GM23338 (cell line): ENCODE results near the gene C11orf42. TPM values are rescaled to one million over a fixed set of nuclear protein-coding genes. Genes with fewer than 3 reads are reported as not detected.

Experiments
- ATAC-seq: fragments of 200-7000 bp; cut with Tn5 transposase; 3 replicates; pipeline ENCODE4 v1.9.1; 2020
- DNase-seq: peaks from one replicate; pipeline ENCODE4 v3.0.0-alpha.2; 2015; ENCODE audit warnings: low spot score
- H2AFZ ChIP-seq: fragments of 200-600 bp; sonication (generic); 2 replicates; pipeline ENCODE4 v1.8.0; 2016; ENCODE audit warnings: antibody characterized with exemption, mild to moderate bottlenecking, moderate library complexity
- H3F3A ChIP-seq: fragments of 200-600 bp; sonication (generic); replicated peaks from 2 replicates; pipeline ENCODE4 v1.8.0; 2017; ENCODE audit warnings: antibody characterized with exemption, mixed run types, low read depth
- H3K27ac ChIP-seq: fragments of 200-600 bp; sonication (generic); 2 replicates; pipeline ENCODE4 v1.6.1; 2016; ENCODE audit warnings: low read depth
- H3K27me3 ChIP-seq: fragments of 200-600 bp; sonication (generic); 2 replicates; pipeline ENCODE4 v1.8.0; 2016; ENCODE audit warnings: mild to moderate bottlenecking, mixed run types, moderate library complexity; ENCODE audit not compliant: insufficient read depth
- H3K36me3 ChIP-seq: fragments of 200-600 bp; sonication (generic); 2 replicates; pipeline ENCODE4 v1.8.0; 2016; ENCODE audit warnings: mild to moderate bottlenecking; ENCODE audit not compliant: insufficient read depth
- H3K4me1 ChIP-seq: fragments of 200-600 bp; sonication (generic); 2 replicates; pipeline ENCODE4 v1.8.0; 2016; ENCODE audit warnings: mild to moderate bottlenecking, moderate library complexity; ENCODE audit not compliant: insufficient read depth
- H3K4me2 ChIP-seq: fragments of 200-600 bp; sonication (generic); 2 replicates; pipeline ENCODE4 v1.7.1; 2017; ENCODE audit warnings: mixed run types
- H3K4me3 ChIP-seq: fragments of 200-600 bp; sonication (generic); 2 replicates; pipeline ENCODE4 v1.6.1; 2016; ENCODE audit warnings: mixed run types
- H3K79me2 ChIP-seq: fragments of 200-600 bp; sonication (generic); replicated peaks from 2 replicates; pipeline ENCODE4 v1.8.0; 2017; ENCODE audit warnings: mild to moderate bottlenecking; ENCODE audit not compliant: insufficient read depth
- H3K9me2 ChIP-seq: fragments of 200-600 bp; sonication (generic); 2 replicates; pipeline ENCODE4 v1.8.0; 2017; ENCODE audit not compliant: insufficient read depth
- H4K20me1 ChIP-seq: fragments of 200-600 bp; sonication (generic); replicated peaks from 2 replicates; pipeline ENCODE4 v1.8.0; 2017; ENCODE audit warnings: mild to moderate bottlenecking; ENCODE audit not compliant: insufficient read depth
- H3K27ac Mint-ChIP-seq: 2 replicates; pipeline ENCODE4 v1.8.0; 2020; ENCODE audit warnings: inconsistent platforms, mild to moderate bottlenecking, moderate library complexity, mixed read lengths
- H3K27me3 Mint-ChIP-seq: 3 replicates; pipeline ENCODE4 v1.8.0; 2022; ENCODE audit warnings: low read depth, mild to moderate bottlenecking, moderate library complexity, mixed read lengths, inconsistent platforms; ENCODE audit not compliant: insufficient read depth, poor library complexity
- H3K36me3 Mint-ChIP-seq: 3 replicates; pipeline ENCODE4 v1.8.0; 2021; ENCODE audit warnings: low read depth, mild to moderate bottlenecking, inconsistent platforms, moderate library complexity, mixed read lengths
- H3K4me1 Mint-ChIP-seq: 3 replicates; pipeline ENCODE4 v1.8.0; 2020; ENCODE audit warnings: mild to moderate bottlenecking, inconsistent platforms, mixed read lengths
- H3K4me3 Mint-ChIP-seq: 3 replicates; pipeline ENCODE4 v1.8.0; 2021; ENCODE audit warnings: moderate library complexity, mild to moderate bottlenecking, inconsistent platforms, mixed read lengths
- H3K9me3 Mint-ChIP-seq: 3 replicates; pipeline ENCODE4 v1.8.0; 2020; ENCODE audit warnings: moderate library complexity, mild to moderate bottlenecking, inconsistent platforms, mixed read lengths
- CREB1 ChIP-seq: fragments of 250-450 bp; sonication (Bioruptor Pico); IDR thresholded peaks from 2 replicates; pipeline ENCODE4 v1.5.0; 2020; ENCODE audit warnings: low read depth, mild to moderate bottlenecking, moderate library complexity
- ETS1 ChIP-seq: IDR thresholded peaks from 2 replicates; pipeline ENCODE4 v1.6.1; 2016; ENCODE audit warnings: antibody characterized with exemption
- EZH2 ChIP-seq: fragments of 200-600 bp; sonication (generic); IDR thresholded peaks from one replicate; pipeline ENCODE4 v1.8.0; 2017; ENCODE audit warnings: antibody characterized with exemption, mild to moderate bottlenecking, low read depth; ENCODE audit not compliant: unreplicated experiment
- EZH2phosphoT487 ChIP-seq: fragments of 200-600 bp; sonication (generic); IDR thresholded peaks from one replicate; pipeline ENCODE4 v1.8.1; 2018; ENCODE audit warnings: antibody characterized with exemption; ENCODE audit not compliant: unreplicated experiment
- JUNB ChIP-seq: IDR thresholded peaks from one replicate; pipeline ENCODE4 v1.6.1; 2016; ENCODE audit warnings: antibody characterized with exemption; ENCODE audit not compliant: unreplicated experiment
- NANOG ChIP-seq: IDR thresholded peaks from 2 replicates; pipeline ENCODE4 v1.6.1; 2016; ENCODE audit warnings: antibody characterized with exemption, borderline replicate concordance
- POLR2AphosphoS5 ChIP-seq: IDR thresholded peaks from 2 replicates; pipeline ENCODE4 v1.6.1; 2016; ENCODE audit warnings: antibody characterized with exemption, low read depth
- STAT1 ChIP-seq: IDR thresholded peaks from one replicate; pipeline ENCODE4 v1.6.1; 2016; ENCODE audit warnings: antibody characterized with exemption; ENCODE audit not compliant: unreplicated experiment
- ZNF114 ChIP-seq: fragments of 250-450 bp; sonication (Bioruptor Pico); IDR thresholded peaks from 2 replicates; pipeline ENCODE4 v1.5.0; 2020; ENCODE audit warnings: mild to moderate bottlenecking, moderate library complexity
- ZNF462 ChIP-seq: fragments of 250-450 bp; sonication (Bioruptor Pico); IDR thresholded peaks from 2 replicates; pipeline ENCODE4 v1.5.0; 2020; ENCODE audit warnings: mild to moderate bottlenecking, moderate library complexity
- polyA plus RNA-seq: library from polyadenylated mRNA; unstranded; fragments of >200 nt; fragmentation: Nextera tagmentation; extraction: Ambion mirVana; gene quantifications from 2 replicates; pipeline ENCODE4 v1.2.1, GENCODE V29; 2016
- total RNA-seq: library from RNA; depleted of rRNA; stranded (reverse); fragments of >200 nt; shearing (Covaris generic); gene quantifications from 2 replicates; pipeline ENCODE4 v1.2.3, GENCODE V29; 2014
- TF ChIP-seq, protein P1 (sequence below): IDR thresholded peaks from one replicate; pipeline ENCODE4 v1.6.1; 2018; ENCODE audit warnings: antibody characterized with exemption; ENCODE audit not compliant: unreplicated experiment
- TF ChIP-seq, protein P2 (sequence below), 2 experiments: fragments of 200-600 bp in 1 of 2; sonication (generic) in 1 of 2; conservative IDR thresholded peaks; 2 replicates each; pipeline versions ENCODE4 v1.5.1 to v1.6.1; 2016 to 2017; ENCODE audit warnings: antibody characterized with exemption in 2 of 2, low read depth in 2 of 2, mild to moderate bottlenecking in 2 of 2, moderate library complexity in 1 of 2

The C11orf42 gene
- total and polyA plus RNA-seq, 2 experiments from 2014 or later: not detected

DNA sequence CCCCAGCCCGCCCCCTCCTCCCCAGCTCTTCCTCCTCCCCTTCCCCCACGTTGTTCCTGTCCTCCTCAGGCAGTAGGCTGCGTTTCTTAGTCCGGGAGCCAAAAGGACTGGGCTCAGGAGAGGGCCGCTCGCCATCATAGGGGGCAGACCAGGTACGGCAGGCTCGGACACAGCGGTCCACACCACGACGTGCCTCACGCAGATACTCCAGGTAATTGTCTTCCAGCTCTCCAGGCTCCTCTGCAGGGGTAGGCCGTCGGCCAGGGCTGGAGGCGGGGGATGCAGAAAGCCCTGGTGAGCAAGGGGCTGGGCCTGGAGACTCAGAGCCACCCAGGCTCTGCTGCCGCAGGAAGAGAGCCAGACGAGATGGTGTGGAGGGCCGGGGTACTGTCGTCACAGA is 12.4 kb downstream of the C11orf42 start (continued):
- no peak for TF ChIP-seq ZNF462

DNA sequence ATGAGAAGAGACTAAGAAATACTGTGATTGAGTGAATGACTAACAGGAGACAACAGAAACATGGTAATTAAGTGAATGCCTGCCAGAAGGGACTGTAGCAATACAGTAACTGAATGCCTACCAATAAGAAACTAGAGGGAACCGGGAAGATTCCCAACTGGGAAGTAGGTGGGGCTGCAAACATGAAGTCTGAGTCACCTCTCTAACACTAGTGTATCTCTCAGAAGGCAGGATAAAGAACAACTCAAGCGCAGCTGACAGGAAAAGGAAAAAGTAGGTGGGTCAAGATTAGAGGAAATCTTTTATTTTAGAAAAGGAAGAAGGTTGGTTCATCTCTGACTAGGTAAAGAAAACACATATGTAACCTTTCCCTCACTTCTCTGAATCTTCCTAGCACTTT is 14.0 kb downstream of the C11orf42 start:
- H3K9me3 Mint-ChIP-seq: no peaks in the 10 kb centered on the region
- H3K36me3 ChIP-seq: peaks cover 9% of the 10 kb centered on the region; the same call in 1 of the 2 replicates
- TF ChIP-seq EZH2: no peak
- no peak for TF ChIP-seq POLR2AphosphoS5
- TF ChIP-seq, protein P1, sequence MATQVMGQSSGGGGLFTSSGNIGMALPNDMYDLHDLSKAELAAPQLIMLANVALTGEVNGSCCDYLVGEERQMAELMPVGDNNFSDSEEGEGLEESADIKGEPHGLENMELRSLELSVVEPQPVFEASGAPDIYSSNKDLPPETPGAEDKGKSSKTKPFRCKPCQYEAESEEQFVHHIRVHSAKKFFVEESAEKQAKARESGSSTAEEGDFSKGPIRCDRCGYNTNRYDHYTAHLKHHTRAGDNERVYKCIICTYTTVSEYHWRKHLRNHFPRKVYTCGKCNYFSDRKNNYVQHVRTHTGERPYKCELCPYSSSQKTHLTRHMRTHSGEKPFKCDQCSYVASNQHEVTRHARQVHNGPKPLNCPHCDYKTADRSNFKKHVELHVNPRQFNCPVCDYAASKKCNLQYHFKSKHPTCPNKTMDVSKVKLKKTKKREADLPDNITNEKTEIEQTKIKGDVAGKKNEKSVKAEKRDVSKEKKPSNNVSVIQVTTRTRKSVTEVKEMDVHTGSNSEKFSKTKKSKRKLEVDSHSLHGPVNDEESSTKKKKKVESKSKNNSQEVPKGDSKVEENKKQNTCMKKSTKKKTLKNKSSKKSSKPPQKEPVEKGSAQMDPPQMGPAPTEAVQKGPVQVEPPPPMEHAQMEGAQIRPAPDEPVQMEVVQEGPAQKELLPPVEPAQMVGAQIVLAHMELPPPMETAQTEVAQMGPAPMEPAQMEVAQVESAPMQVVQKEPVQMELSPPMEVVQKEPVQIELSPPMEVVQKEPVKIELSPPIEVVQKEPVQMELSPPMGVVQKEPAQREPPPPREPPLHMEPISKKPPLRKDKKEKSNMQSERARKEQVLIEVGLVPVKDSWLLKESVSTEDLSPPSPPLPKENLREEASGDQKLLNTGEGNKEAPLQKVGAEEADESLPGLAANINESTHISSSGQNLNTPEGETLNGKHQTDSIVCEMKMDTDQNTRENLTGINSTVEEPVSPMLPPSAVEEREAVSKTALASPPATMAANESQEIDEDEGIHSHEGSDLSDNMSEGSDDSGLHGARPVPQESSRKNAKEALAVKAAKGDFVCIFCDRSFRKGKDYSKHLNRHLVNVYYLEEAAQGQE: no peak
- TF ChIP-seq CREB1: no peak
- no peak for TF ChIP-seq STAT1
- TF ChIP-seq, protein P2, sequence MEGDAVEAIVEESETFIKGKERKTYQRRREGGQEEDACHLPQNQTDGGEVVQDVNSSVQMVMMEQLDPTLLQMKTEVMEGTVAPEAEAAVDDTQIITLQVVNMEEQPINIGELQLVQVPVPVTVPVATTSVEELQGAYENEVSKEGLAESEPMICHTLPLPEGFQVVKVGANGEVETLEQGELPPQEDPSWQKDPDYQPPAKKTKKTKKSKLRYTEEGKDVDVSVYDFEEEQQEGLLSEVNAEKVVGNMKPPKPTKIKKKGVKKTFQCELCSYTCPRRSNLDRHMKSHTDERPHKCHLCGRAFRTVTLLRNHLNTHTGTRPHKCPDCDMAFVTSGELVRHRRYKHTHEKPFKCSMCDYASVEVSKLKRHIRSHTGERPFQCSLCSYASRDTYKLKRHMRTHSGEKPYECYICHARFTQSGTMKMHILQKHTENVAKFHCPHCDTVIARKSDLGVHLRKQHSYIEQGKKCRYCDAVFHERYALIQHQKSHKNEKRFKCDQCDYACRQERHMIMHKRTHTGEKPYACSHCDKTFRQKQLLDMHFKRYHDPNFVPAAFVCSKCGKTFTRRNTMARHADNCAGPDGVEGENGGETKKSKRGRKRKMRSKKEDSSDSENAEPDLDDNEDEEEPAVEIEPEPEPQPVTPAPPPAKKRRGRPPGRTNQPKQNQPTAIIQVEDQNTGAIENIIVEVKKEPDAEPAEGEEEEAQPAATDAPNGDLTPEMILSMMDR (conservative IDR thresholded peaks at IDR 0.05; ENCODE audit: low read depth in 2 of 2): no peak
- TF ChIP-seq JUNB: no peak
- no peak for TF ChIP-seq ETS1
- TF ChIP-seq EZH2phosphoT487: no peak
- TF ChIP-seq ZNF114 (CRISPR knock-in tag): no peak
- no peak for TF ChIP-seq NANOG

More for the DNA sequence above, 14.0 kb downstream of the C11orf42 start:
- Histone ChIP-seq H3K4me3 (no peak overlapping the region), H3K4me2 (no peak overlapping the region), H3K27me3 (no peaks in the 10 kb centered on the region), H3K4me1 (no peaks in the 10 kb centered on the region), H4K20me1 (0 out of 2 replicates have a peak, but pooled peaks cover 3% of the 10 kb centered on the region), H3F3A (no peaks in the 10 kb centered on the region), H3K79me2 (no peaks in the 10 kb centered on the region), H3K9me2 (no peaks in the 10 kb centered on the region), H3K27ac (no peak overlapping the region), H2AFZ (no peak overlapping the region)
- ATAC-seq (no peak), DNase-seq (no peak)
- Mint-ChIP-seq H3K4me1 (no peaks in the 10 kb centered on the region), H3K27me3 (no peaks in the 10 kb centered on the region), H3K36me3 (peaks cover 27% of the 10 kb centered on the region), H3K27ac (no peak overlapping the region), H3K4me3 (no peak overlapping the region)
